Progenitor cell of endocrine pancreas (in vitro differentiated cells): Measurements from ENCODE around the gene MBNL1. TPM values are rescaled to one million over a fixed set of nuclear protein-coding genes. Genes with fewer than 3 reads are reported as not detected.

Experiments
- DNase-seq: peaks from one replicate; pipeline ENCODE4 v3.0.0; 2021; ENCODE audit warnings: low spot score; ENCODE audit not compliant: unreplicated experiment
- H3K27ac Mint-ChIP-seq: 2 replicates; pipeline ENCODE4 v1.8.0; 2021; ENCODE audit warnings: mild to moderate bottlenecking, moderate library complexity, mixed read lengths
- H3K27me3 Mint-ChIP-seq: 2 replicates; pipeline ENCODE4 v1.8.0; 2021; ENCODE audit warnings: mixed read lengths
- H3K36me3 Mint-ChIP-seq: 2 replicates; pipeline ENCODE4 v1.8.0; 2022; ENCODE audit warnings: mixed read lengths; ENCODE audit not compliant: insufficient read depth
- H3K4me1 Mint-ChIP-seq: 2 replicates; pipeline ENCODE4 v1.8.0; 2021; ENCODE audit warnings: low read depth, mixed read lengths
- H3K4me3 Mint-ChIP-seq: 2 replicates; pipeline ENCODE4 v1.8.0; 2021; ENCODE audit warnings: low read depth, mild to moderate bottlenecking, moderate library complexity, mixed read lengths
- H3K9me3 Mint-ChIP-seq: 2 replicates; pipeline ENCODE4 v1.8.0; 2021; ENCODE audit warnings: low read depth, mixed read lengths
- CTCF ChIP-seq: fragments of 200-600 bp; sonication (generic); IDR thresholded peaks from one replicate; pipeline ENCODE4 v1.5.0; 2021; ENCODE audit warnings: antibody characterized with exemption, mild to moderate bottlenecking; ENCODE audit not compliant: unreplicated experiment
- total RNA-seq: library from RNA; stranded (reverse); gene quantifications from 2 replicates; pipeline ENCODE4 v1.2.1, GENCODE V29; 2021

The MBNL1 gene
- total RNA-seq, 1 donor from 2014 or later, result 29.4 TPM

GRCh38 chr3:152353578-152353977 lies 84.8 kb downstream of the MBNL1 start:
- no peak overlapping the region for H3K4me3 Mint-ChIP-seq
- no peak overlapping the region for H3K27ac Mint-ChIP-seq
- H3K27me3 Mint-ChIP-seq, result no peaks in the 10 kb centered on the region
- H3K4me1 Mint-ChIP-seq, result peaks cover 7% of the 10 kb centered on the region
- no peaks in the 10 kb centered on the region for H3K36me3 Mint-ChIP-seq
- H3K9me3 Mint-ChIP-seq, result no peaks in the 10 kb centered on the region
- TF ChIP-seq CTCF, result no peak
- DNase-seq, result no peak

- Mint-ChIP-seq H3K27me3 (no peaks in the 10 kb centered on the region), H3K36me3 (no peaks in the 10 kb centered on the region), H3K27ac (no peak overlapping the region), H3K9me3 (no peaks in the 10 kb centered on the region), H3K4me3 (no peak overlapping the region), H3K4me1 (peaks cover 11% of the 10 kb centered on the region)
- no peak for DNase-seq
- no peak for TF ChIP-seq CTCF
These were observed 87.3 kb downstream of the MBNL1 start for GRCh38 chr3:152355744-152356665.

- H3K9me3 Mint-ChIP-seq, result no peaks in the 10 kb centered on the region
- H3K4me1 Mint-ChIP-seq, result peaks cover 16% of the 10 kb centered on the region
- H3K27me3 Mint-ChIP-seq, result no peaks in the 10 kb centered on the region
- no peaks in the 10 kb centered on the region for H3K36me3 Mint-ChIP-seq
- H3K4me3 Mint-ChIP-seq, result no peak overlapping the region
- no peak overlapping the region for H3K27ac Mint-ChIP-seq
- TF ChIP-seq CTCF, result no peak
- DNase-seq, result no peak
These were observed 88.1 kb downstream of the MBNL1 start for GRCh38 chr3:152356870-152357276.

- Mint-ChIP-seq H3K4me1 (peaks cover 20% of the 10 kb centered on the region), H3K27me3 (no peaks in the 10 kb centered on the region), H3K36me3 (no peaks in the 10 kb centered on the region), H3K4me3 (no peak overlapping the region), H3K27ac (no peak overlapping the region), H3K9me3 (no peaks in the 10 kb centered on the region)
- TF ChIP-seq CTCF, result no peak
- DNase-seq, result no peak
These were observed 88.9 kb downstream of the MBNL1 start for GRCh38 chr3:152357587-152357986.

GRCh38 chr3:152359385-152360248 lies 90.9 kb downstream of the MBNL1 start:
- H3K36me3 Mint-ChIP-seq, result no peaks in the 10 kb centered on the region
- TF ChIP-seq CTCF, result no peak
- no peaks in the 10 kb centered on the region for H3K9me3 Mint-ChIP-seq
- no peak for DNase-seq
- no peak overlapping the region for H3K27ac Mint-ChIP-seq
- peaks cover 20% of the 10 kb centered on the region for H3K4me1 Mint-ChIP-seq
- H3K27me3 Mint-ChIP-seq, result no peaks in the 10 kb centered on the region
- H3K4me3 Mint-ChIP-seq, result no peak overlapping the region
